ENCODE measurements around the gene PPP1CB.
"Not testable (repeated sequence)": the region's sequence is repeated elsewhere in the genome, so short reads cannot be mapped to it uniquely, and the experiment has no call there.

PPP1CB gene

DNA sequence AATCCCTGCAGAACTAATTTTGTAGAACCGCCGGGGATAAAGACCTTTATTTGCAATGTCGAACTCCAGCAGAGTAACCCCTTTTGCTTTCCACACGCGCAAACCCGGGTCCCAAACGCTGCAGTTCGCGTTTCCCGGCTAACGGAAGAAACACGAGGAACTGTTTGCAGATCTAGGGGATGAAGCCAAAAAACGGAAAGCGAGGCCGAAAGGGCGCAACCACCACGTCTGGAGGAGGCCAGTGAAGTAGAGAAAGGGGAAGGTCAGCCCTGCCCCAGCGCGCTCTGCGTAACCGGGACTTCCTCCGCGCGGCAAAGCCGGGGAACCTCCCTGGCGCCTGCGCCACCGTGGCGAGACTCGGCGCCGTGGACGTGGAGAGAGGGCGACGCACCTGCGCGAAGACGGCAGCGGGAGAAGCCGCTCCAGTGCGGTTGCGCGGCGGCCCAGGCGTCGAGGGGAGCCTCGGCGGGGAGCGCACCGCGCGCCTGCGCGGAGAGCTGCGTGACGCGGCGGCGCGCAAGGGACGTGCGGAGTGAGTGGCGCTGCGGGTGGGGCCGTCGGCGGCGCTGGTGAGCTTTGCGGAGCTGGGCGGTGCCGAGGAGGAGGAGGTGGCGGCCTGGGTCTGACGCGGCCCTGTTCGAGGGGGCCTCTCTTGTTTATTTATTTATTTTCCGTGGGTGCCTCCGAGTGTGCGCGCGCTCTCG is at the start of gene PPP1CB:
Gene PPP1CB, plus strand, starts transcription at position 579 of the 704 bp plus-strand sequence. CDS start 295 bp downstream, outside the sequence.
- DNase-seq = peak; percentile 92

DNA sequence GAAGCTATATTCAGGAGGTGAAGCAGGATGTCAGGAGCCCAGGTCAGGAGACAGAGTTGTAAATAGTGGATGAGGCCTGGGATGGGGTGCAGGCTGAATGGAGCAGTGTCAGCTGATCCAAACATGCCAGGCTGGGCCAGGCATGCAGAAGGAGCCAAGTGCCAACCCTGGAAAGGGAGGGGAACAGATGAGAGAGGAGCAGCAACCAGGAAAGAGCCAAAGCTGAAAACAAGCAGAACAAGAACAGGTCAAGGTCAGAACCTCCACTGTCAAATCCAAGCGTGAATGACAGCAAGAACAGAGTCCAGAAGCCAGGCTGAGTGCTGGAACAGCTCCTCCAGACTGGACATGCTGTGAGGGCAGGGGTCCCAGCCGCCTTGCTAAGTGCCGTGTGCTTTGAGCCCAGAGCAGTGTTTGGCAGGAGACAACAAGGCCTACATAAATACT is 49.2 kb upstream of the PPP1CB start:
- DNase-seq = no peak

DNA sequence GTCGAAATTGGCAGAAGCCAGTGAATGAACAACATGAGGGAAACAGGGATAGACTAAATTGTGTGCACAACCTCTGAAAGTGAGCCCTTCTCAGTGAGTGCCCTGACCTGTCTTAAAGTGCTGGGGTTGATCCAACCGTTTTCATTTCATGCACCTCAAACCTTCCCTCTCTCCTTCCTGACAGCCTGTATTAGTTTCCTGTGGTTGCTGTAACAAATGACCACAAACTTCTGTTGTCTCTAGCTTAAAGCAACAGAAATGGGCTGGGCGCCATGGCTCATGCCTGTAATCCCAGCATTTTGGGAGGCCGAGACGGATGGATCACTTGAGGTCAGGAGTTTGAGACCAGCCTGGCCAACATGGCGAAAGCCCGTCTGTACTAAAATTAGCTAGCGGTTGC is 48.8 kb upstream of the PPP1CB start:
- DNase-seq = no peak

DNA sequence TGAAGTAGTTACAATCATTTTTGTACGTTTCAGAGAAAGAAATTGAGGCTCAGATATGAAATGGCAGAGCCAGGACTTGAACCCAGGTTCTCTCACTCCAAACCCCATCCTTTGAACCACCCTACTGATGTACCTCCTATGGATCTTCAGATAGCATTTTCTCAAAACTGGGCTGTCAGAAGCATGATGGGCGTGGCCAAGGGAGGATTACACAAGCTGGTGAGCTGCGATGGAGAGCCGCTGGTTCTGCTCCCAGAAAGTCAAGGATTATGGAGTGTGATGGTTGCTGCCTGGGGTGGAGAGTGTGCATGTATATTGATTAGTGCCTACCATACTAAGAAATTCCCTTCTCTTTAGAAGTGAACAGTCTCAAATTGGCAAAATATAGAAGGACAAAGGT is 47.0 kb upstream of the PPP1CB start:
- DNase-seq = no peak

DNA sequence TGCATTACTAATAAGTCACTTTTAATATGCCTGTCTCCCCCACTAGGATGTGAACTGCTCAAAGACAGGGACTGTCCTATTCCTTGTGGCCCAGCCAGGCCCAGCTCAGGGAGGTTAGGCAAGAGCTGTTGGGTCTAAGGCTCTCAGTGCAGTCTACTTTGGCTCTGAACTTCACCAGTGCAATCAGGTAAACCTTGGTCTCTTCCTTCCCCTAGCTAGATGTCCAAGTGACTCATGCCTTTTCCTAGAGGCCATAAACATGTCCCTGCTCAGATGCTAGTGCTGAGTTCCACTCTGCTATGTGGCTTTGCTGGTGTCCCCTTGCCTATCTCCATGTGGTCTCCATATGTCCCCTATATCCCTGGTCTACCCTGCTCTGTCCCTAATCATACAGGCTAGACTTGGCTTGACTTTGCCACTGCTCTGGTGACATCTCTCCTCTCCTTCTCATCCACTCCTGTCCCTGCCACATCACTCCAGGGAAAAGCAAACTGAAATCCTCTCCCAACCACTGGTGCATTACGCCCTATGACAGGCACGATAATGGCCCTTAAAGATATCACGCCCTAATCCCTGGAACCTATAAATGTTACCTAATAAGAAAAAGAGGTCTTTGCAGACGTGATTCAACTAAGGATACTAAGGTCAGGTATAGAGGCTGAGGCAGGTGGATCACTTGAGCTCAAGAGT is 45.7 kb upstream of the PPP1CB start:
- DNase-seq = no peak

DNA sequence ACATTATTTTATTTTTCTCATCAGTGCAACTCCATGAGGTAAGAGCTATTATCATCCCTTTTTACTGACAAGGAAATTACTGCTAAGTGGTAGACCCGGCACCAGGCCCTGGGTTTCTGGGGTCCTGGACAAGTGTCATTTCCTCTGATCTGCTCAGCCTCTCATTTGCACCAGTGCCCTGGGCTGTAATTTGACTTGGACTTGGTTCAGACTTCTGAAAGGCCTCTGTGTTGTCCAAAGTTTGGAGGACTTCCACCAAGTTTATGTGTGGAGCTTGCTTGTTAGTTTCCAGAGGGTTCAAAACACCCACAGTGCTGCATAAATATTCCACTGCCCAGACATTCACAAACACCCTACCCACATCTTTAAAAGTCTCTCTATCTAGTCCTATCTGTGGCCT is 44.0 kb upstream of the PPP1CB start:
- DNase-seq = no peak

DNA sequence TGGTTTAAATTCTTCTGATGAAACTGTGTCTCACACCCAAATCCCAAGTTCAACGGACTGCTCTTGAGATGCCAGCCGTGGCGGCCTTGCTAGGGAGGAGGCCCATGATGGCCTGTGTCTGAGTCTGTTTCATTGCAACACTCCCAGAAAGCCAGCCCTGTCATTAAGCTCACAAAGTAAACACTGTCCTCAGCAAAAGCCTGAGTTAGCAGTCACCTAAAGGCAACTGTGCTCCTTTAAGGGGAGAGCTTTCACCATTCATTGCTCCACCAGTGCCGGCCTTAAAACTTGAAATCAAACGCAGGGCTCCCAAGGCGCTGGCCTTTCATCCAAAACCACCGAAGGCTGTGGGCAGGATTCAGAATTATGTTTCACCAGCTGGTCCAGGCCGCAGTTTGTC is 42.5 kb upstream of the PPP1CB start:
- DNase-seq = no peak

DNA sequence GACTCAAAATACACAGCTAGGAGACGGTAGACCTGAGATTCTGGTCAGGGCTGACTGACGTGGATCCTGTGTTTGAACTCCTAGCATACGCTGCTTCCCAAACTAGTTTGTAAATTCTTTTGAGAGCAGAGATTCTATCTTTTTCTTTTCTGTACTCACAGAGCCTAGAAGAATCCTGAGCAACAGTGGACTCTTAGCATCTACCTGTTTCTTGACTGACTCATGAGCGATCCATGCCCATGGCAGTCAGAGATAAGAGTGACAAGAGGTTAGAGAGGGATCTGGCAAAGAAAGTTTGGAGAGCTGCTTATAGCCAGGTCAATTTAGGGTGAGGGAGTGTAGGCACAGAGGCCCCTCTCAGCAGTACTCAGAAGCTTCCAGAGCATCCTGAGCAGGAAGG is 41.1 kb upstream of the PPP1CB start:
- no peak for DNase-seq

DNA sequence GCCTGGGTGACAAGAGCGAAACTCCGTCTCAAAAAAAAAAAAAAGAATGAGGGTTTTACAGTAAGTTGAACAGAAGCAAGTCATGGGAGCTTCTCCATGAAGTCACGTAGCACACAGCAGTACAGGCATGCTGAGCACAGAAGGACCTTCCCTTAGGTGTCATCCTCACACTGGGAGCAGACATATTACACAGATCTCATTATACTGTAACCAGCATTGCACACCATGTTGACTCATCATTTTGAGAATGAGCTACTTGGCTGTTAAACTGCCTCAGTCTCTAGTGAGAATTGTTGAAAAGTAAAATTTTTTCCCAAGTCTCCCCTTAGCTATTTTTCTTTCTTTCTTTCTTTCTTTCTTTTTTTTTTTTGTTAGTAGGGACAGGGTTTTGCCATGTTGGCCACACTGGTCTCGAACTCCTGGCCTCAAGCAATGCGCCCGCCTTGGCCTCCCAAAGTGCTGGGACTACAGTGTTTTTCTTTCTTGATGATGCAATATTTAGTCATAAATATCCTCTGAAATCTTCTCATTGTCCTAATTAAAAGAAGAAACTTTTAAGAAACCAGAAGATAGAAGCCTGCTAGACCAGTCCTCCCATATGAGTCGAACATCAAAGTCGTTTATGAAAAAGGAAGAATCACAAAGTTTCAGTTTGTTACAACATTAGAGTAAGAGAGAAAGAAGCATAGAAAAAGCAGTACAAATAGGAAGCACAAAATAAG is 37.9 kb upstream of the PPP1CB start:
- DNase-seq = no peak

DNA sequence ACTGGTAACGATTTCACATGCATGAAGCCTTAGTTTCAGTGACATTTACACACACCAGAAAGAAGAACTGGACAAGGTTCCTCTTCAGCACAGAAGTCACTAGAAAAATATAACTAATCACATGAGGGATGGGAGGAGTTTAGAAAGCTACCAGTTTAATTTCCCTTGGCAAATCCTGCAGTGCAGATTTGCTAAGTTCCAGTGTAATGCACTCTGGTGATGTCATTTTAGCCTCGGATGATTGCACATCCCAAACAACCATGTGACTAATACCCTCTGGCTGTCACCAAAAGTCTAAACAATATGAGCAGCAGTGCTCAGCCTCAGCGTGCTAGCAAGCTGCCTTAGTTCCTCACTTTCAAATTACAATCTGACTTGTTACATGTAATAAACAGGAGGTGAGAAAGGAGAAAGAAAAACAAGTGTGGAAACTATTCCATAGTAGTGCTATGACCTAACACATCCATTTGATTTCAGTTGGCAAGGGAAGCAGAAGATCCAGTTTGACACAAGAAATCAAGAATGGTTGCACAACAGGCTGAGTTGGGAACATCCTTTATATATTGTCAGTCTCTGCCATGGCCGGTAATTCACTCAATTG is 35.3 kb upstream of the PPP1CB start:
- peak; percentile 60 for DNase-seq

DNA sequence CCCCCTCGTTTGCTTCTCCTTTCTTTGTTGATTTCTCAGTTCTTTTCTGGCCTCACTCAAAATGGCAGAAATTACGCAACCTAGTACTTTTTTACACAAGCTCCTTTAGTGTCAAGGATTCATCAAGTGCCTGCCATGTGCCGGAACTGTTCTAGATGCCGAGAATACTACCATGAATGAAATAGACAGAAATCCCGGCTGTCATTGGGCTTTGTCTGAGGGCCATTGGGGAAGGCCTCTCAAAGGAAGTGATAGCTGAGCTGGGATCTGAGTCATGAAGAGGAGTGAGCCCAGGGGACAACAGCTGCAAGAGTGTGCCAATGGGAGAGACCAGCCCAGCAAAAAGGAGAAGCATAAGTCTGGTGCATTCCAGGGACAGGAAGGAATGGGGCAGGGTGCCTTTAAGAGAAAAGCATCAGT is 34.3 kb upstream of the PPP1CB start:
- DNase-seq = peak; percentile 85

DNA sequence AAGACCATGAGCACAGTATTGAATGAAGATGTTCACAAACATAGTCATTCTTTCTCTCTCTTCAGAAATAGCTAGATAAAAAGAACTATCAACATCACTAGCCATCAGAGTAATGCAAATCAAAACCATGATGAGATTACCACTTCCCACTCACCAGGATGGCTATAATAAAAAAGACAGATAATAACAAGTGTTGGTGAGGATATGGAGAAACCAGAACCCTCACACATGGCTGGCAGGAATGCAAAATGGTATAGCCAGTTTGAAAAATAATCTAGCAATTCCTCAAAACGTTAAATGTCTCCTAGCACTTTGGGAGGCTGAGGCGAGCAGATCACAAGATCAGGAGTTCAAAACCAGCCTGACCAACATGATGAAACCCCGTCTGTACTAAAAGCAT is 31.3 kb upstream of the PPP1CB start:
- no peak for DNase-seq

DNA sequence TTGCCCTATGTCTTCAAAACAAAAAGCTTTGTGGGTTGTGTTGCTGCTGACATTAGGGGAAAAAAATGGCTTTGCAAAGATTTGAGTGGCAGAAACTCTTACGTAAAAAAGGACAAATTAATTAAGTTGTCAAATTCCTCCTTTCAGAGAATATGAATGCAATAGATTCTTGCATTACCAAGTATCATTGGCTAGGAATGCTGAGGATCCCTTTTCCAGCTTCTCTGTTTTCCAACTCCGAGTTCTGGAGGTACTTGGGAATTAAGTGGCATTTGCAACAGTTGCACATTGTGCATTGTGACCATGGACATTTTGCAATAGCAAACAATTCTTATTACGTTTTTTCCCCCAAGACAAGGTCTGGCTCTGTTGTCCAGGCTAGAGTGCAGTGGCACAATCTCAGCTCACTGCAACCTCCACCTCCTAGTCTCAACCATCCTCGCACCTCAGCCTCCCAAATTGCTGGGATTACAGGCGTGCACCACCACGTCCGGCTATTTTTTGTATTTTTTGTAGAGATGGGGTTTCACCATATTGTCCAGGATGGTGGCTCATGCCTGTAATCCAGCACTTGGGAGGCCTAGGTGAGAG is 29.9 kb upstream of the PPP1CB start:
- no peak for DNase-seq

DNA sequence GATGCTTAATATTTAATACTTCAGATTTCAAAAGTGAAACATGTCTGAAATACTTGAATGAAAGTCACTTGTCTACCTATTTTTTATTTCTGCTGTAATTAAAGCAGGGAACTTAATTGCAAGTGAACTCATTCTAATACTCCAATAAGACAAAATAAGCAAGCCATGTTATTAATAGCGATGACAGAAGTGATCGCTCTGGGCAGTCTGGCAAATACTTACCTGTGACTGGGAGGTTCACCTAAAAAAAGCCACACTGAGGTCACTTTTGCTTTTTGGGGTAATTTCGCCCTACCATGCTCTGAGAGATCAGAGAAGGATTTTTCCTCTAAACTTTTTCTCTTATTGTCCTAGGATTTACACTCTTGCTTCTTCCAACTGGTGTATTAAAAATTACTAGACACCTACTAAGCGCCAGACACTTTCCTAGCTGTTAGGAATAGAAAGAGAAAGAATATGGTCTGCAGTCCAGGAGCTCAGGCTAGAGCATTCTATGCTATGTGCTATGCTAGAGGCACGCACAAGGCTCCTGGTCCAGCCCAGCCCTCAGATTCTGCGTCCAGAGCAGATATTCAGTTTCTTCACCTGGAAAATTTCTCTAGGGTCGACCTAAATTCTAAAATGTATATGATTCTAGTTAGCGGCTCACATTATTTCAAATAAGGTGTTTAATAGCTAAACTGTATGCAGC is 26.5 kb upstream of the PPP1CB start:
- no peak for DNase-seq

DNA sequence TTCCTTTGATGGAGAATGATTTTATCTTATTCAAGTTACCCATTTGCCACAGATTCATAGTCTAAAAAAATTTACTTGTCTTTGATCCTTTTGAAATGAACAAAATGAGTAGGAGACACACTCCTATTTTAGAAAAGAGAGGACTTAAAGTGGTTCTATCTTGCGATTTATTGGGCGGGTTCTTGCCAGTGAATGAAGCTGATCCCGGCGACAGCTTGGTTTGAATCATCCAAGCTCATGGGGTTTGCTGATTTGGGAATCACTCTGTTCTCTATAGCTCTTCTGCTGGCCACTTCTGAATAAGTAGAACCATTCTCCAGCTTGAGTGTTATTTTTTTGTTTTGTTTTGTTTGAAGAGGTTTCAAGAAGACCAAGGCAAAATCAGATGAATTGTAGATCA is 25.5 kb upstream of the PPP1CB start:
- no peak for DNase-seq

DNA sequence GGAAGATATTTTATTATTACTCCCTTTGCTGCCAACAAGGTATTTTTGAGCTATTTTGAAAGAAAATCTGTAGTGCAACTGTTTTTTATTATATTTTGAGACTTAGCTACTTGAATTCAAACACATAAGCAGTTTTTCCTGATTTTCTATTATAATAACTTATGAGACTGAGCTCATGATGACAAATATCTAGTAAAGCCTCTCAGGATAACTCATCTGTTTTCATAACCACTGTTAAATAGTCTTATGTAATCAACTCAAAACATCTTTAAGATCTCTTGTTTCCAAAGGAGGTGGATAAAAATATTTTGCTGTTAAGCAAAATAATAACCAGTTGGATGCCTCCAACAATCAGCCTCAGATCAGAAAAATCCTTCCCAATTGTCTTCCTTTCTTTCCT is 21.9 kb upstream of the PPP1CB start:
- no peak for DNase-seq

DNA sequence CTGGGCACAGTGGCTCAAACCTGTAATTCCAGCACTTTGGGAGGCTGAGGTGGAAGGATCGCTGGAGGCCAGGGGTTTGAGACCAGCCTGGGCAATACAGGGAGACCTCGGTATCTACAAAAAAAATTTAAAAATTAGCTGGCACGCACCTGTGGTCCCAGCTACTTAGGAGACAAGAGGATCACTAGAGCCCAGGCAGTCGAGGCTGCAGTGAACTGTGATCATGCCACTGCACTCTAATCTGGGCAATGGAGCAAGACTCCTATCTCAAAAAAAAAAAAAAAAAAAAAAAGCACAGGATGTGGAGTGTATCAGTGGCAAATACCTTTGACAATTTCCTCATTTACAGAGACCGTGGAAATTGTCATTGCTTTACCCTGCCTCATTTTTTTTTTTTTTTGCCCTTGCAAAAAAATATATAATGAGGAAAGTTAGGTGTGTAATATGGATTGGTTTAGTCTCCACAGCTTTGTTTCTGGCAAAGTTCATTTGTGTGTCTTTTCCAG is 20.9 kb upstream of the PPP1CB start:
- no peak for DNase-seq

DNA sequence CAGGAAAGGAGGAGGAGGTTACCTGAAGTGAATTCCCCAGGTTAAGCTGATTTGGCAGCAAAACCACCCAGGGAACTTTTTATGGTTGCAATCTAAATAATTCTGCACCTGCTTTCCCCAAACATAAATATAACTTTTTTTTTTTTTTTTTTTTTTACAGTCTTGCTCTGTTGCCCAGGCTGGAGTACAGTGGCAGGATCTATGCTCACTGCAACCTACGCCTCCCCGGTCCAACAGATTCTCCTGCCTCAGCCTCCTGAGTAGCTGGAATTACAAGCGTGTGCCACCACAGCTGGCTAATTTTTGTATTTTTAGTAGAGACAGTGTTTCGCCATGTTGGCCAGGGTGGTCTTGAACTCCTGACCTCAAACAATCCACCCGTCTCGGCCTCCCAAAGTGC is 16.1 kb upstream of the PPP1CB start:
- no peak for DNase-seq

DNA sequence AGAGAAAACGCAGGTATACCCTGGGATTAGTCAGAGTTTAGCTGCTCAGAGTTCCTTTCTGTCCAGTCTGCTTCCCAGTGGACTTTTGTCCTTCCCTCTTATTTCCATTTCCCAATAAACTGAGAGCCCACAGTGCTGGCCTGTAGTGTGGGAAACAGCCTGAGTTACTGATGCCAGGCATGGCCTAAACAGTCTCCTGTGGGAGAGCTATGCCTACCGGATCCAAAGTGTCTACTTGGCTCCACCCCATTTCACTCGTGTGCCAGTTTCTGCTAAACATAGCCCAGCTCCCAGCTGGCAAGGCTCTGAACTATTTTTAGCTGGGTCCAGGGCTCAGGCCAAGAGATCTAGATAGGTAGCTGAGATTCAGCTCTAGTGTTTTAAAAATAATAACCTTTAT is 15.6 kb upstream of the PPP1CB start:
- no peak for DNase-seq

DNA sequence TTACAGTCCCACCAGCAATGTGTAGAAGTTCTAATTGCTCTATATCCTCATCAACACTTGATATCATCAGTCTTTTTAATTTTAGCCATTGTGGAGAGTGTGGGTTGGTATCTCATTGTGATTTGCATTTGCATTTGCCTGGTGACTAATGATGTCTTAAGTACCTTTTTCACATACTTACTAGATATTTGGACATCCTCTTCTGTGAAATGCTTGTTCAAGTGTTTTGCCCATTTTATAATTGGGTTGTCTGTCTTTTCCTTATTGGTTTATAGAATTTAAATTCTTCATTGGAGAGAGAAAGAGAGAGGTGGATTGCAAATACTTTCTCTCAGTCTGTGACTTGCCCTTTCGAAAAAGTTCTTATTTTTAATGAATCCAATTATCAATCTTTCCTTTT is 14.0 kb upstream of the PPP1CB start:
- DNase-seq = no peak

DNA sequence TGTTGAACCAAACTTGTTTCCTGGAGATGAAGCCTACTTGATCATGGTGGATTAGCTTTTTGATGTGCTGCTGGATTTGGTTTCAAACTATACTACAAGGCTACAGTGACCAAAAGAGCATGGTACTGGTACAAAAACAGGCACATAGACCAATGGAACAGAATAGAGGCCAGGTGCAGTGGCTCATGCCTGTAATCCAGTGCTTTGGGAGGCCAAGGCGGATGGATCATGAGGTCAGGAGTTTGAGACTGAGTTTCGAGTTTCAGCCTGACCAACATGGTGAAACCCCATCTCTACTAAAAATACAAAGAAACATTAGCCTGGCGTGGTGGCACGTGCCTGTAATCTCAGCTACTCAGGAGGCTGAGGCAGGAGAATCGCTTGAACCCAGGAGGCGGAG is 9.0 kb upstream of the PPP1CB start:
- not testable (repeated sequence) for DNase-seq

DNA sequence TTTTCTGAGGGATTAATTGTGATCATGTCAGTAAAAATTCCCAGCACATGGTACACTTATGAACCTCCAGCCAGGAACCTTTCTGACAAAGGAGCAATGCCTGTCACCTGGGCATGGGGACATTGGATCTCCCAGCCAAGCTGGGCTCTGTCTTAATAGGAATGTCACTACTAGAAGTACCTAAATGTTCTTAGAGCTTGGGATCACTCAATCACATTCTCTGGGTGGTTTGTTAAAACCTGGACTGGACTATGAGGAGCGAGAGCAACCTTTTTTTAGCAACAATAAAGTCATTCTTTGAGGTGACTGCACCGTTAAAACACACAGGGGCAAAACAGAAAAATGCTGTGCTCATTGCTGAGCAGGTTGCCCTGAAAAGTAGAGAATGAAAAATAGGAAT is 6.4 kb upstream of the PPP1CB start:
- no peak for DNase-seq

All from GF-D8 (cell line).